Left cardiac atrium (tissue), 4 donors: ENCODE results near the gene MYH6. TPM values are rescaled to one million over a fixed set of nuclear protein-coding genes. Genes with fewer than 3 reads are reported as not detected.
"Not testable (repeated sequence)": the region's sequence is repeated elsewhere in the genome, so short reads cannot be mapped to it uniquely, and the experiment has no call there.

Experiments used
- ATAC-seq, 2 donors: fragments of 200-7000 bp; cut with Tn5 transposase; one replicate each; pipeline ENCODE4 v1.9.1; 2020; ENCODE audit warnings: mild to moderate bottlenecking in 2 of 2, moderate library complexity in 2 of 2
- DNase-seq: peaks from one replicate; pipeline ENCODE4 v3.0.0-alpha.2; 2020
- intact Hi-C, 2 donors: fragments of 100-400 bp; cut with DNase I; formaldehyde crosslinking; loops; one replicate each; pipeline versions ENCODE4 v1.14.1 to v1.15.1; 2022 to 2023
- total RNA-seq, 2 donors: library from RNA; stranded (reverse); fragmentation: NEBNext Ultra II Directional; extraction: Animal tissue kit (Norgen Biotek cat#: 25700); gene quantifications; one replicate each; pipeline ENCODE4 v1.2.1, GENCODE V29; 2021
- donor health status: DM: no; HTN: yes; CAD: no.
- donor health status: DM: no; HTN: yes; CAD: no; lungs with severe emphysema.
- donor health status: DM: yes; HTN: yes; CAD: no.
- donor health status: Dilated cardiomyopathy.

Gene MYH6
- total RNA-seq, 2 donors from 2014 or later, result 10,415 to 11,820 TPM

DNA sequence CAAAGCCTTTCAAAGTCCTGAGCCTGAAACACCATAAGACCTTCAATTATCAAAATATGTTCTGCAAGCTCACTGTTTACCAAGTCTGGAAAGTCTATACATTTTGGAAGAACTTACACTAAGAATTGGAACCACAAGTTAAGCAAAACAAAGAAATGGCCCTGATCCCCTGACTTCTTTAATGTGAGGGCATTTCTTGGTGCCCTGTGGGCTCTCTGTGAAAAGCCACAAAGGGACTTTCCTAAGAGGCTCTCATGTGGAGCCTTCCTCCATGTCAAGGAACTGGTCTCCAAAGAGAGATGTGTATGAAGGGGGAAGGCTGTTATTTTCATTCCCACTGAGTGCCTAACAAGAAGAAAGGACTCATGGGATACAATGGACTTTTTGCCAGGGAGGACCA is 13.5 kb upstream of the MYH6 start:
- DNase-seq (no peak), ATAC-seq (no peak)
- intact Hi-C loops, result no loop called here

DNA sequence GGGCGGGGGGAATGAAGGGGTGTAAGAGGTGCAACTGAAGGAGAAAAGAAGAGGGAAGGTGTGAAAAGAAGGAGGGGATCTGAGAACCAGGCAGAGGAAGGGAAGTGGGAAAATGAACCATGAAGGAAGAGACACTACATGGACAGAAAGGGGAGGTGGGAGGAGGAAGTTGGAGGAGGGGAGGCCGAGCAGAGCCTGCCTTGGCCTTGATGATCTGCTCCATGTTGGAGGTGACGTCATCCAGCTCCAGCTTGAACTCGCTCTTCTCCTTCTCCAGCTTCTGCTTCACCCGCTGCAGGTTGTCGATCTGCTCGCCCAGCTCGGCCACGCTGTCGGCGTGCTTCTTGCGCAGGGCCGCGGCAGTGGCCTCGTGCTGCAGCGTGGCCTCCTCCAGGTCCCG is 11.6 kb upstream of the MYH6 start:
- DNase-seq, intact Hi-C loops: not testable (repeated sequence)
- peak in 1 of 2 donors; percentile 2 for ATAC-seq

DNA sequence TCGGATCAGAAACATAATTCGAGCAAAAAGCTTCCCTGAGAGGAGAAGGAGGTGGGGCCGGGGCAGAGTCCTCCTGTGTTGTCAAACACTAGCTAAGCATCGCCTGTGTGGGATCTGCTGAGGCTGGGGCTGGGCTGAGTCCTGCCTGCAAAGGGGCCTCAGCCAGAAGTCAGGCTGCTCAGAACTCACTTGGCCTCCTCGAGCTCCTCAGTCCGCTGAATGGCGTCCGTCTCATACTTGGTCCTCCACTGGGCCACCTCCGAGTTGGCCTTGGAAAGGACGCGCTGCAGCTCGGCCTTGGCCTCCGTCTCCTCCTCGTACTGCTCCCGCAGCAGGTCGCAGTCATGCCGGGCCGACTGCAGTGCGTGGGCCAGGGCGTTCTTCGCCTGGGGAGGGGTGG is 9.9 kb upstream of the MYH6 start:
- DNase-seq, result no peak
- ATAC-seq, result no peak
- intact Hi-C loops, result no loop called here

DNA sequence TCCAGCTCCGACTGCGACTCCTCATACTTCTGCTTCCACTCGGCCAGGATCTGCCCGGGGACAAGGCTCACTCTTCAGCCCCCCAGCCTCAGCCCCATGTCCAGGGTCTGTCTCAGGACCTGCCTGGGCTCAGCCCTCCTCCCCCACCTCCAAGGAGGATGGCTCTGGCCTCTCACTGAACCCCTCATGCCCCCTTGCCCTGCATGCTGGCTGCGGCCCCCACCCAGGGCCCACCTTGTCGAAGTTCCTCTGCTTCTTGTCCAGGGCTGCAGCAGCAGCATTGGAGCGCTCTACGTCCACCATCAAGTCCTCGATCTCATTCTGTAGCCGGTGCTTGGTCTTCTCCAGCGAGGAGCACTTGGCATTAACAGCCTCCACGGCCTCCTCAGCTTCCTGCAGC is 9.2 kb upstream of the MYH6 start:
- intact Hi-C loops, DNase-seq, ATAC-seq: not testable (repeated sequence)

DNA sequence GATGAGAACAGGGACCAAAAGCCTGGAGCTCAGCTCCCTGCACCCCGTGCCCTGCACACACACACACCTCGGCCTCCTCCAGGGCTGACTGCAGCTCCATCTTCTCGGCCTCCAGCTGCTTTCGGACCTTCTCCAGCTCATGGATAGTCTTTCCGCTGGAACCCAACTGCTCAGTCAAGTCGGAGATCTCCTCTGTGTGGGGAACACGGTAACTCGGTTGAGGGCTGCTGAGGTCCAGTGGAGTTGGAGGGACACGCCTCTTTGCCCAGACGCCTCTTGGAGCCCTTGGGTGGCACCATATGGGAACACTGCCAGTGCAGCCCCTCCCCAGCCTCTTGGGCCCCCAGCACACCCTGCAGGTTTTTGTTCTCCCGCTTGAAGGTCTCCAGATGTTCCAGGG is 8.7 kb upstream of the MYH6 start:
- no peak for DNase-seq
- ATAC-seq, result no peak
- intact Hi-C loops, result no loop called here

DNA sequence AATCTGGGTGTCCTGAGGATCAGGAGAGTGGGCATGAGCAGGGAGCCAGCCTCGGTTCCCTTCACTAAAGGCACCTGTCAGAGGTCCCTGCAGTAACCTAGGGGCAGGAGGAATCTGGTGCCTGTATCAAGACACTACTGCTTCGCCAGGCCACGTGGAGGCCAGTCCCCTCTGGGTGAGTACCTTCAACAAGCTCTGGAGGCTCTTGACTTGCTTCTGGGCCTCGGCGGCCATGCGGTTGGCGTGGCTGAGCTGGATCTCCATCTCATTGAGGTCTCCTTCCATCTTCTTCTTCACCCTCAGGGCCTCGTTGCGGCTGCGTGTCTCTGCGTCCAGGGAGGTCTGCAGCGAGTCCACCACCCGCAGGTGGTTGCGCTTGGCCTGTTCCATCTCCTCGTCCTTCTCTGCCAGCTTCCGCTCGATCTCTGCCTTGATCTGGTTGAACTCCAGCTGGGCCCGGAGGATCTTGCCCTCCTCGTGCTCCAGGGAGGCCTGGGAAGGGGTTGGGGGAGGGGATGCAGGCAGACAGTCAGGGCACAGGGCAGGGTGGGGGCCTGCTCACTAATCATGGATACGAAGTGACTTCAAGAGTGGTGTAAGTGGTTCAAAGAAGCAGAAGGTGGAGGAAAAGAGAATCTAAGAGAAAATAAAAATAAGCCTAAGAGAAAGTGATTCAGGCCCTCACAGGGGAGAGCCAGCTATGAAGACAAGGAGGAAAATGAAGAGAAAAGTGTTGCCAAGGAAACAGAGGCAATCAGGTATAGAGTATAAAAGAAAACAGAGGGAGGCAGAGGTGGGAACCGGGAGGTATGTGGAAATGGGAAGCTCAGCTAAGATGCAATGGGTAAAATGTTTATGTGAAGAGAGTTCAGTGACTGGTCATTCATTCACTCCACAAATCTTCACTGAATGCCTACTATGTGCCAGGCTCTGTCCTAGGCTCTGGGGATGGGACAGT is 8.0 kb upstream of the MYH6 start:
- no peak for ATAC-seq
- intact Hi-C loops, result no loop called here
- no peak for DNase-seq

DNA sequence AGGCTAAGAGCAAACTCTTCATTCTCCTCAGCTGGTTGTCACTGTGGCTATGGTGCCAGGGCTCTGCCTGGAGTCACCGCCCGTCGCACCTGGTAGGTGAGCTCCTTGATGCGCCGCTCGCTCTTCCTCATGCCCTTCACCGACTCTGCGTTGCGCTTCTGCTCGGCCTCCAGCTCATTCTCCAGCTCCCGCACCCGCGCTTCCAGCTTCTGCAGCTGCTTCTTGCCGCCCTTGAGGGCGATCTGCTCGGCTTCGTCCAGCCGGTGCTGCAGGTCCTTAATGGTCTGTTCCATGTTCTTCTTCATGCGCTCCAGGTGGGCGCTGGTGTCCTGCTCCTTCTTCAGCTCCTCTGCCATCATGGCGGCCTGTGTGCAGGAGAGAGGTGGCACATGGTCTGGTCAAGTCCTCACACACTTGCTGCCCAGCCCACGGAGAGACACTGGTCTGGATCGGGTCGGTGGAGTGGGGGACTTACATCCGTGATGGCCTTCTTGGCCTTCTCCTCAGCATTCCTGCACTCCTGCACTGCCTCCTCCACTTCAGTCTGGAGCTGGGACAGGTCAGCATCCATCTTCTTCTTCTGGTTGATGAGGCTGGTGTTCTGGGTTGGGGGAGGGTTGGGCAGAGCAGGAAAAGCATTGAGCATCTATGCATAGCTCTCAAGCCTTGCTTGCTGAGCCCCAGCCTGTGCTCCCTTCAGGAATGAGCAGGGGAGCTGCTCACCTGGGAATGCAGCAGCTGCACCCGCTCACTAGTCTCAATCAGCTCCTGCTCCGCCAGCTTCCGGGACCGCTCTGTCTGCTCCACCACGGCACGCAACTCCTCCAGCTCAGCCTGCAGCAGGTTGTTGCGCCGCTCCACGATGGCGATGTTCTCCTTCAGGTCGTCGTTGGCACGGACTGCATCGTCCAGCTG is 7.1 kb upstream of the MYH6 start:
- no peak for ATAC-seq
- intact Hi-C loops, result no loop called here
- no peak for DNase-seq

DNA sequence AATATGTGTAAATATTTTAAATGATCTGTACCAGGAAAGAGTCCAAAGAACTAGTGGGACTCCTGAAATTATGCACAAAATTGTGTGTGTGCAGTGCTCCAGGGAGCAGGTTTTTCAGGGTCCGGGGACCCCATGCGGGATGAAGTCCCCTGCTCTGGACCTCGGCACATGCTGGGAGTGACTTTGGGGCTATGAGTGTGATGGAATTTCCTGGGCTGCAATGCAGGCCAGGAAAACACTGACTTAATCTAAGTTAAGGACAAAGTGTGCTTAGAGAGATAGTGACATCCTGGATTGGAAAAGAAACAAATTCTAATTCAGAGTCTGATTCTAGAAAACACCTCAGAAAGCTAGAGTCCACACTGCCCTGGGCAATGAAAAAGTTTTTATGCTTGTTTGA is 6.2 kb upstream of the MYH6 start:
- intact Hi-C loops, result no loop called here
- ATAC-seq (no peak), DNase-seq (no peak)

DNA sequence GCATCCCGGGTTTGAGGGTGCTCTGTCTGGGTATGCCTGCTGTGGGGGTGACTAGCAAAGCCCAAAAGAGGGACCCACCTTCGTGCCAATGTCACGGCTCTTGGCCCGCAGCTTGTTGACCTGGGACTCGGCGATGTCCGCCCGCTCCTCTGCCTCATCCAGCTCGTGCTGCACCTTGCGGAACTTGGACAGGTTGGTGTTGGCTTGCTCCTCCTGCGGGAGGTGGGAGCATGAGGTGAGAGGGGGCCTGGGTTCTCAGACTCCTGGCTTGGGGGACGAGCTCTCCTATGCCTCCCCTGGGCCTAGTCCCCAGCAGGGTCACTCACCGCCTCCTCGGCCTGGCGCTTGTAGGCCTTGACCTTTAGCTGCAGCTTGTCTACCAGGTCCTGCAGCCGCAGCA is 5.6 kb upstream of the MYH6 start:
- ATAC-seq (no peak), DNase-seq (no peak)
- intact Hi-C loops, result no loop called here

DNA sequence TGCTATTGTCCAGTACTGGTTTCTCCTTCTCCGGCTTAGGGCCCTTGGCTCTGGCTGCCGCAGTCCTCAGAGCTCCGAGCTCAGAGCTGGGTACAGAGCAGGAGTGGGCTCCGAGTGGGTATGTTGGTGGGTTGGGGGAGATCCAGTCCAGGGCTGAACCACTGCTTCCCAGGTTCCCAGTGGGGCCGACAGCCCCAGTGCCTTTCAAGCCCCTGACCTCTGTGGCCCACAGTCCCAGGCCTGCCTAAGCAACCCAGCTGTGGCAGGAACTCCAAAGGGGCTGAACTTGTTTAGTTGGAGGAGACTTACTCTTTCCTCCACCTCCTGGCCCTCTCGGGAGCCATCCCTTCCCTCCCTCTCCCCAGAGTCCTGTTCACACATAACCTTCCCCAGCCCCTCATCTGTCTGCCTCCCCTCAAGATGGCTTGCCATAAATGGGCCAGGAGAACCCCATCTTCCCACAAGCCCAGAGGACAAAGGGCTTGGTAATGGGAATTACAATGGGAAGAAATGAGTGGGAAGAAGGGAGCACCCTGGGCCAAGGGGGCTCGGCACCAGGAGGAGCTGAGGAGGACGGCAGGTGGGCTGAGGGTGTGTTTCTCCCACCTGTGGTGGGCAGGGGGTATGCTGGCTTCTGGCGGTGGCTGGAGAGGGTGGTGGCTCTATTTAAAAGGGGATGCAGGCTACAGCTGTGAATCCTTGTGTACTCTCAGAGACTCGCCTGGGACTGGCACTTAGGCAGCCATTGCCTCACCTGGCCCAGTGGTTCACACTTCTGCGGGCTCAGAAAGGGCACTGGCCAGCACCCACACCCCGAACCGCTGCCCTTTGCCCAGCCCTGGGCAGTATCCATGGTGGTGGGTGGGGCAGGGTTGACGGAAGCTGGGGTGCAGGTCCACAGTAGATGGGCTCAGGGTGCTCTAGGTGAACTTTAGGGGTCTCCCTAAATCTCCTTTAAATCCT is 3.8 kb upstream of the MYH6 start:
- intact Hi-C loops, result no loop called here
- DNase-seq (no peak), ATAC-seq (no peak)

DNA sequence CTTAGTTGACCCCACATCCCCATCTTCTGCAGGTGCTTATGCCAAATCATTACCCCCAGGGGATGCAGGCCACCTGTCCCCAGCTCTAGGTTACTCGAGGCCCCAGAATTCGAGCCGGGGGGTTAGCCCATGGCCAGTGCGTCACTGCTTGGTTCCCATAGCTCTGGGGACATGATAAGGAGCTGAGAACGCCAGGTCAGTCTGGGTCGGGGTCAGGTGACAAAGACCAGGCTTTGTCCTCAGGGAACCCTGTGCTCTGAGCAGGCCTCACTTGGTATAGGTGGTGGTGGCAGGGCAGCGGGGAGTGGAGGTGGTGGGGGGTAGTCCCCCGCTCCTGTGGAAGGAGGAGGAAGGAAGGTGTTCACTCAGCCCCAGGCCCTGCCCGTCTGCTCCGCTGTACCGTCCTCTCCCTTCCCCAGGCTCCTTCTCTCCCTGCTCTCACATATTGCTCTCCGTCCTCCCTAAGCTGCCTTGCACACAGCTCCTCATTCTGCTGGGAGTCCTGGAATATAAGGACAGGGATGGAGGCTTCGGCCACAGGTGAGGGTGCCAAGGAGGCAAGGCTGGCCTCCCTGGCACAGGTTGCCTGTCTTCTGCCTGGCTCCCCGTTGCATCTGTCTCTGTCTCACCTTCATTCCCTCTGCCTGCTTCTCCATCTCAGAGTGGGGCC is 2.0 kb upstream of the MYH6 start:
- DNase-seq (peak; percentile 76), ATAC-seq (peak; percentile 3 to 41)
- intact Hi-C loops, result loop anchor here (1.0 to 5.0 kb wide), 2 partner anchors 32 to 33 kb away; no protein-coding TSS in a partner anchor

DNA sequence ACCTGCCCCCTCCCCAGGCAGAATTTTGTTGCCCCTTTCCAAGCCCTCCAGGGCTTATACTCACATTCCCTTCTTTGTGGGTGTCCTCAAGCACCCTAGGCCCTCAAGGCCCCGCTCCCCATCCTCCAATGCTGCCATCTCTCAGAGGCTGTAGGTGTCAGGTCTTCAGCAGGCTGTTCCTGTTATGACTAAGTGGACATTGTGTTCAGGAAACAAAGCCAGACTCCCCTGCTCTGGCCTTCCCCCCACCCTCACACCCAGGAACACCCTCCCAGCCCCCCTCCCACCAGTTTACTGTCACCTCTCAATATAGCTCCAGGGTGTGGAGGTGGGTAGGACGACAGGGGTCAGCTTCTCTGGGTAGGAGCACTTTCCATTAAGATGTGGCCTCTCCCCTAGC is 1.4 kb upstream of the MYH6 start:
- intact Hi-C loops, result loop anchor here (1.0 to 5.0 kb wide), 2 partner anchors 33 to 34 kb away; no protein-coding TSS in a partner anchor
- DNase-seq, result peak; percentile 45
- ATAC-seq, result peak; percentile 48 to 54

DNA sequence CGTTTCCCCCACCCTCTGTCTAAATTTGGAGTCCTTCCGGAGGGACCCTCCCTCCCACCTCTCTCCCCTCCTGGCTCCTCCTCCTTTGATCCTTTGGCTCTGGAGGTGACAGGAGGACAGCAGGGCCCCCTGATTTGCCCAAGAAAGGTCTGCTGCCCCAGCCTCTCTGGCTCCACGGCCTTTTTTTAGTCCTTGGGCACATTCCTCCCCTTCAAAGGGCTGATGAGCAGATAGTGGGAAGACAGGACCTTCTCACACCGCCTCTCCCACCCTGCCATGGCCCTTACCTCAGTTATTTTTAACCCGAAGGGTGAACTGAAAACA is 196 bp upstream of the MYH6 start:
- intact Hi-C loops, result loop anchor here in 1 of 2 donors (5.0 kb wide), 1 partner anchor 34 kb away; no protein-coding TSS in a partner anchor
- peak; percentile 44 to 47 for ATAC-seq

DNA sequence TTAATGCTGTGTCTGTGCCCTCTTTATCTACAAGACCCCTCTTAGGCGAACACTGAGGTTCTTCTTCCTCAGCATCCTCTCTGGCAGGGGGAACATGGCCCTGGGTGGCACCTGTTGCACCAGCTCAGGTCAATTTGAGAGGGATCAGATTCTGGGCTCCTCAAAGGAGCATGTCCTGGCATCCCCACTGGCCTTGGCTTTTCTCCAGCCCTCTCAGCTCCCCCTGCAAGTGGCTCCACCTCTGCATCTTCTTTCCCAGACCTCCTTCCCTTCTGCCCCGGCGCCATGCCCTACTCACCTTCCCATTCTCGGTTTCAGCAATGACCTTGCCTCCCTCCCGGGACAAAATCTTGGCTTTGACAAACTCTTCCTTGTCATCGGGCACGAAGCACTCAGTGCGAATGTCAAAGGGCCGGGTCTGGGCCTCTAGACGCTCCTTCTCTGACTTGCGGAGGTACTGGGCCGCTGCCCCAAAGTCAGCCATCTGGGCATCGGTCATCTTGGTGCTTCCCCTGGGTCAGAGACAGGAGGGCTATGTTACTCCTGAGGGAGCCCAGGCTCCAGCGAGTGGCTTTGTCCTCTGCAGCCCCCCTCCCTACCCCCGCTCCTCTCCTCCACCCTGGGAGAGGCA is 1.2 kb downstream of the MYH6 start:
- ATAC-seq, result no peak
- intact Hi-C loops, result loop anchor here in 1 of 2 donors (5.0 kb wide), 1 partner anchor 35 kb away; no protein-coding TSS in a partner anchor
- DNase-seq, result no peak

More for the DNA sequence above, 196 bp upstream of the MYH6 start:
- DNase-seq, result peak; percentile 65

DNA sequence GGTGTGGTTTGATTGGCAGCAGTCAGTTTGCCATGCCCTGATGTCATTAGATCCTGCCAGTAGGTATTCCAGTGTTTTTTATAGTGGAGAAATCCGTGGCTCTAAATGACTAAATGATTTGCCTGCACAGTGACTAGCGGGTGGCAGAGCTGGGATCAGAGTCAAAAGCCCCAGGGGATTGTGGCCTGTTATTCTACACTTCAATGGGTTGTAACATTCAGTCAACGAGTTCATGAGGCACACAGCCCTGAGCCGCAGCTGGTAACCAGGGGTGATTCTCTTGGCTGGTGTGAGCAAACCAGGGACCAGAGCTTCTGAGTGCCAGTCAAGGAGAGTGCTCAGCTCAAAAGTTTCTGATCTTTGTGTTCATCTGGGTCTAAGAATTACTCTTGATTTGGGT is 1.8 kb downstream of the MYH6 start:
- ATAC-seq (no peak), DNase-seq (no peak)
- intact Hi-C loops, result loop anchor here in 1 of 2 donors (5.0 kb wide), 1 partner anchor 36 kb away; no protein-coding TSS in a partner anchor

DNA sequence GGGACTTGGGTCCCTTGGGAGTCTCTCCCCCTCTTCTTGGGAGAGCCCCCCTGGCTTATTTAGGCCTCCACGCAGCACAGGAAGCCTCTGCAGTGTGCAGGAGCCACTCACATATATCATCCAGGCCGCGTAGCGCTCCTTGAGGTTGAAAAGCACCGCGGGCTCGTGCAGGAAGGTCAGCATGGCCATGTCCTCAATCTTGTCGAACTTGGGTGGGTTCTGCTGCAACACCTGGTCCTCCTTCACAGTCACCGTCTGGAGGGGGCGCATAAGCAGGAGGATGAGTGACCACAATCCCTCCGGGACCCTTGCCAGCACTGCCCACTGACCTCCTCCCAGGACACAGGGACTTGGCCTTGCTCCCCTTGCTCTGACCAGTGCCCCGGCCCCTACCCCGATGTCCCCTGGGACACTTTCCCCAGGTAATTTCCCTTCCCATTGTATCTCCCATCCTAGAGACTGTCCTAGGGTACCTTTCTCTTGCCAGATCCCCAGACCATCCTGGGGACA is 2.5 kb downstream of the MYH6 start:
- intact Hi-C loops, result loop anchor here in 1 of 2 donors (5.0 kb wide), 1 partner anchor 37 kb away; no protein-coding TSS in a partner anchor
- no peak for DNase-seq
- no peak for ATAC-seq

DNA sequence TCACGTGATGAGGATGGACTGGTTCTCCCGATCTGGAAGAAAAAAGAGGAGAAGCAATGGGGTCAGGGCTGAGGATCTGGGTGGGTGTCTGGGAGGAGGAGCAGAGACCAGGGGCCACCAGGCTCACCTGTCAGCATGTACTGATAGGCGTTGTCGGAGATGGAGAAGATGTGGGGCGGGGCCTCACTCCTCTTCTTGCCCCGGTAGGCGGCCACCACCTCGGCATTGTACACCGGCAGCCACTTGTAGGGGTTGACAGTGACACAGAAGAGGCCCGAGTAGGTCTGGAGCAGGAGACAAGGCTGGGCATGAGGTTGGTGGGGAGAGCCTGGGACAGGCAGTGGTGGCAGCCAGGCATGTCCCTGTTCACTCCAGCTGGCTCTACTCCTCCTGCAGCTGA is 3.0 kb downstream of the MYH6 start:
- ATAC-seq, result no peak
- intact Hi-C loops, result loop anchor here in 1 of 2 donors (5.0 kb wide), 1 partner anchor 37 kb away; no protein-coding TSS in a partner anchor
- DNase-seq, result no peak
